Fibroblast of lung (primary cell): ENCODE results near the gene DNAI1. TPM values are rescaled to one million over a fixed set of nuclear protein-coding genes. Genes with fewer than 3 reads are reported as not detected.

Experiments
- DNase-seq, 2 donors: peaks; one replicate each; pipeline versions ENCODE4 v3.0.0 to v3.0.0-alpha.2; 2010; ENCODE audit warnings: low read depth in 2 of 2
- H2AFZ ChIP-seq: 2 replicates; pipeline ENCODE4 v1.5.1; 2012; ENCODE audit warnings: low read length, control low read depth, inconsistent platforms
- H3K27ac ChIP-seq: 2 replicates; pipeline ENCODE4 v1.5.1; 2011; ENCODE audit warnings: low read length, control low read depth; ENCODE audit not compliant: insufficient read depth
- H3K27me3 ChIP-seq: 2 replicates; pipeline ENCODE4 v1.5.1; 2011; ENCODE audit warnings: mild to moderate bottlenecking, low read length; ENCODE audit not compliant: control insufficient read depth, insufficient read depth
- H3K36me3 ChIP-seq: 2 replicates; pipeline ENCODE4 v1.5.1; 2011; ENCODE audit warnings: low read length; ENCODE audit not compliant: control insufficient read depth, insufficient read depth
- H3K4me1 ChIP-seq: 2 replicates; pipeline ENCODE4 v1.5.1; 2011; ENCODE audit warnings: low read length; ENCODE audit not compliant: control insufficient read depth, insufficient read depth; ENCODE audit errors: extremely low read depth
- H3K4me2 ChIP-seq: 2 replicates; pipeline ENCODE4 v1.5.1; 2011; ENCODE audit warnings: low read length, control low read depth; ENCODE audit not compliant: insufficient read depth; ENCODE audit errors: extremely low read depth
- H3K4me3 ChIP-seq, 4 experiments: fragments of 200-600 bp in 1 of 4; sonication (generic) in 1 of 4; replicated peaks in 1 of 4; 2 replicates each; pipeline ENCODE4 v1.5.1; 2011 to 2016; ENCODE audit warnings: low read length in 4 of 4, low read depth in 3 of 4, mild to moderate bottlenecking in 3 of 4, control low read depth in 2 of 4, inconsistent platforms in 1 of 4, mixed read lengths in 1 of 4; ENCODE audit not compliant: insufficient read depth in 1 of 4; ENCODE audit errors: control extremely low read depth in 1 of 4
- H3K79me2 ChIP-seq: 2 replicates; pipeline ENCODE4 v1.5.1; 2012; ENCODE audit warnings: mild to moderate bottlenecking, low read length, inconsistent platforms; ENCODE audit not compliant: control insufficient read depth, insufficient read depth
- H3K9ac ChIP-seq: 2 replicates; pipeline ENCODE4 v1.5.1; 2011; ENCODE audit warnings: mild to moderate bottlenecking, low read length, control low read depth; ENCODE audit not compliant: insufficient read depth
- H3K9me3 ChIP-seq: 2 replicates; pipeline ENCODE4 v1.5.1; 2012; ENCODE audit warnings: low read depth, low read length; ENCODE audit not compliant: control insufficient read depth, insufficient read depth
- H4K20me1 ChIP-seq: 2 replicates; pipeline ENCODE4 v1.5.1; 2011; ENCODE audit warnings: low read length; ENCODE audit not compliant: control insufficient read depth, insufficient read depth; ENCODE audit errors: extremely low read depth
- CTCF ChIP-seq, 2 donors: IDR thresholded peaks in 1 of 2; conservative IDR thresholded peaks in 1 of 2; 1 replicate in 1 of 2; 2 replicates in 1 of 2; pipeline ENCODE4 v1.5.1; 2011 to 2012; ENCODE audit warnings: low read length in 2 of 2, control low read depth in 1 of 2, inconsistent platforms in 1 of 2, low read depth in 1 of 2, mild to moderate bottlenecking in 1 of 2
- EZH2 ChIP-seq: IDR thresholded peaks from 2 replicates; pipeline ENCODE4 v1.5.1; 2012; ENCODE audit warnings: low read length, control low read depth, mild to moderate bottlenecking; ENCODE audit errors: missing control alignments
- polyA plus RNA-seq, 2 donors: library from polyadenylated mRNA; depleted of rRNA in 1 of 2; stranded (reverse) in 1 of 2; unstranded in 1 of 2; fragments of >200 nt; gene quantifications; 2 replicates each; pipeline ENCODE4 v1.2.1, GENCODE V29; 2011 to 2012; ENCODE audit warnings: missing spikeins in 1 of 2
- total RNA-seq: library from RNA; depleted of rRNA; stranded (reverse); fragments of >200 nt; gene quantifications from 2 replicates; pipeline ENCODE4 v1.2.1, GENCODE V29; 2014

Gene DNAI1
- total and polyA plus RNA-seq, 2 donors (not counting 1 experiment from before 2014, with no cell fraction given) = not detected

DNA sequence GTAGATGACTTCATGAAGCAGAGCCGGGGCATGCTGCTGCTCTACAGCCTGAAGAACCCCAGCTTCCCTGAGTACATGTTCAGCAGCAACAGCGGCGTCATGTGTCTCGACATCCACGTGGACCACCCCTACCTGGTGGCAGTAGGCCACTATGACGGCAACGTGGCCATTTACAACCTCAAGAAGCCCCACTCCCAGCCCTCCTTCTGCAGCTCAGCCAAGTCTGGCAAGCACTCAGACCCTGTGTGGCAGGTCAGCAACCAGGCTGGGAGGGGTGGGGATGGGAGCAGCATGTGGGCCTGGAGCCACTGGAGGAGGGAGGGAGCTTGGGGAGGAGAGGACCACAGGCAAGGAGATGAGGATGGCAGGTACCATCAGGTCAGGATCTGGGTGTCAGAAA is 48.0 kb downstream of the DNAI1 start:
- no peak for TF ChIP-seq EZH2
- TF ChIP-seq CTCF (conservative IDR thresholded peaks at IDR 0.05 in 1 of 2, IDR thresholded peaks at IDR 0.05 in 1 of 2; ENCODE audit: low read depth in 1 of 2, low read length in 2 of 2) = no peak
- Histone ChIP-seq H3K36me3 (no peaks in the 10 kb centered on the region), H3K27me3 (peaks cover 11% of the 10 kb centered on the region), H3K4me1 (no peaks in the 10 kb centered on the region), H3K4me2 (no peak overlapping the region), H3K9me3 (no peaks in the 10 kb centered on the region), H3K9ac (no peak overlapping the region), H3K79me2 (no peaks in the 10 kb centered on the region), H2AFZ (no peak overlapping the region), H4K20me1 (no peaks in the 10 kb centered on the region), H3K4me3 (no peak overlapping the region), H3K27ac (no peak overlapping the region)
- no peak for DNase-seq

DNA sequence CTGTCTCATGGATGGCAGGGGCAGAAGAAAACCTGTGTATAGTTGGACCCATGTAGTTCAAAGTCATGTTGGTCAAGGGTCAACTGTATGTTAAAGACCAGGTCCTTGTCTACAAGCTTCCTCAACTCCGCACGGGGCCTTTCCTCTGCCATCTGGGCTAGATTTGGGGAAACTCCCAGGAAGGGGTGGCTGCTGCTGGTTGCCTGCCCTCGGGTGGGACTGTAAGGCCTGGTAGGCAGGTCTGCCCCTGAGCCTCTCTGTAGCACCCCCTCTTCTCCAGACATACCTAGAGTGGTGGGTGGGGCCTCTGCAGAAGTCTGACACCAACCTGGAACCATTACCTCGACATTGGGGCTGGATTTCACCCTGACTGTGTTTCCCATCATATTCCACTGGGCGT is 49.0 kb downstream of the DNAI1 start:
- TF ChIP-seq EZH2 (no peak), CTCF (conservative IDR thresholded peaks at IDR 0.05 in 1 of 2, IDR thresholded peaks at IDR 0.05 in 1 of 2; ENCODE audit: low read depth in 1 of 2, low read length in 2 of 2) (no peak)
- Histone ChIP-seq H3K9me3 (no peaks in the 10 kb centered on the region), H3K36me3 (no peaks in the 10 kb centered on the region), H3K4me1 (no peaks in the 10 kb centered on the region), H3K79me2 (no peaks in the 10 kb centered on the region), H3K9ac (no peak overlapping the region), H4K20me1 (no peaks in the 10 kb centered on the region), H2AFZ (no peak overlapping the region), H3K4me2 (no peak overlapping the region), H3K27me3 (peaks cover 11% of the 10 kb centered on the region), H3K4me3 (no peak overlapping the region), H3K27ac (no peak overlapping the region)
- no peak for DNase-seq

DNA sequence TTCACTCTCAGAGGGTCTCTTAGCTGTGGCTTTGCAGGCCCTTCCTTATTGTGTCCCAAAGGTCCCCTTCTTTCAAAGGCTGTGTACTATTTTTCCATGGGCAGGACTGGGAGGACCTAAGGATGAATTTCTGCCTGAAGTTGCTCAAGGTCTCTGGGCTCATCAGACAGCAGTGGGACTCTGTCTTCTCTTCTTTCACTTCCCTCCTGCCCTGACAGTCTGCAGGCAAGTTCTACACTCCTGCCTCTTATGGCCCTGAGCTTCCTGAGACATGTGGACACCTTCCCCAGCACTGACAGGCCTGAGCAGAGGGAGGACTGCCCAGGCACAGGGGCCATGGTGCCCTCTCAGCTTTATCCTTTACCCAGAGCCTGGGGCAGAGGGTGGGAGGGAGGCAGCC is 49.4 kb downstream of the DNAI1 start:
- H3K9me3 ChIP-seq = no peaks in the 10 kb centered on the region
- H3K4me3 ChIP-seq = no peak overlapping the region
- no peak overlapping the region for H2AFZ ChIP-seq
- H3K36me3 ChIP-seq = no peaks in the 10 kb centered on the region
- H3K4me1 ChIP-seq = no peaks in the 10 kb centered on the region
- H4K20me1 ChIP-seq = no peaks in the 10 kb centered on the region
- H3K27me3 ChIP-seq = peaks cover 11% of the 10 kb centered on the region
- TF ChIP-seq CTCF (conservative IDR thresholded peaks at IDR 0.05 in 1 of 2, IDR thresholded peaks at IDR 0.05 in 1 of 2; ENCODE audit: low read depth in 1 of 2, low read length in 2 of 2) (no peak), EZH2 (no peak)
- DNase-seq = no peak
- H3K9ac ChIP-seq = no peak overlapping the region
- no peaks in the 10 kb centered on the region for H3K79me2 ChIP-seq
- H3K4me2 ChIP-seq = no peak overlapping the region
- no peak overlapping the region for H3K27ac ChIP-seq
